HG02840 (cell line): ENCODE results near the gene ZNHIT3.

ENCODE experiments used
- ATAC-seq: cut with Tn5 transposase; IDR thresholded peaks from one replicate; pipeline ENCODE4 v1.9.1; 2021; ENCODE audit warnings: mild to moderate bottlenecking, moderate library complexity, moderate number of reproducible peaks; ENCODE audit not compliant: unreplicated experiment, low FRiP score

The ZNHIT3 gene

DNA sequence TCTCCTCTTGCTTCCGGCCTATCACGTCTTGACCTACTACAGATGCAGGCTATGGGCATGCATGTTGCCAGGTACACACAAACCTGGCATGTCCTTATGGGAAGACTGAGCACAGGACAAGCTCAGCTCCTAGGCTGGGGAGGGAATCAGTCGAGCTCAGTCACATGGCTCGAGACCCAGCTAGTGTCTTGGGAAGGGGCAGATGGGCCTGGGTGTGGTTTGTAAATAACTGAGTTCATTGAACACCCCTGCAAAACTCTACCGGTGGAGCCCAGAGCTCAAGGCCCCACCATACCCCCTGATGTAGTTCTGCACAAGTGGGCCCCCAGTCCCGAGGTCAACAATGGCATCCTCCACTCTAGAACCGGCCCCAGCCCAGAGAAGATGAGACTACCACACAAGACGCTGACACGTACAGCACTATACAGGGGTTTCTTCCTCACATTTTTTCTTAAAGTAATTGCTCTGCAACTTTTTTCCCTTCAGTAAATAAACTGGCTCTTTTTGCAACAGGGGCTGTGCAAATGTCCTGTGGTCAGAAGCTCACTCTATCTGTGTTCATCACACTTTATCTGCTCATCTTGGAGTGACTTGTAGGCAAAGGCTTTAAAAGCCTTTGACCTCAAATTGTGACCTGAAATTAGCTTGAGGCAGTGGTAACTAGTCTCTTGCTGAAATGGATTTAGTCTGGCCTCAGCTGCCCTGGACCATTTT, 22.9 kb downstream of the ZNHIT3 start:
- no peak for ATAC-seq

DNA sequence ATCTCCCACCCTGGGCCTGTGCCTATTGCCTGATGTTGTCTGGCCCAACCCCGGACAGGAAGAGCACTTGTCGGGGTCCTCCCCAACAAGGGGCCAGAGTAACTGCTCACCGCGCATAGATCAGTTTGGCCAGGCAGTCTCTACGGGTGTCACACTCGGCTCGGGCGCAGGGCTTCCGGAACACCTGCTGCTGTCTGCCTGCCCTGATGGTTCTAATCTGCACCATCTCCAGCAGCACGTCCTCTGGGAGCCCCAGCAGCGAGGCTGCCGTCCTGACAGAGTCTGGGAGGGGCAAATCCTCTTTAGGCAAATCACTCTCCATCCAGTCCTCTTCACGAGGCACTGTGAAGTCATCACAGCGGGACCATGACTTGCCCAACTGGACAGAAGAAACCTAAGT, 24.2 kb downstream of the ZNHIT3 start:
- no peak for ATAC-seq

DNA sequence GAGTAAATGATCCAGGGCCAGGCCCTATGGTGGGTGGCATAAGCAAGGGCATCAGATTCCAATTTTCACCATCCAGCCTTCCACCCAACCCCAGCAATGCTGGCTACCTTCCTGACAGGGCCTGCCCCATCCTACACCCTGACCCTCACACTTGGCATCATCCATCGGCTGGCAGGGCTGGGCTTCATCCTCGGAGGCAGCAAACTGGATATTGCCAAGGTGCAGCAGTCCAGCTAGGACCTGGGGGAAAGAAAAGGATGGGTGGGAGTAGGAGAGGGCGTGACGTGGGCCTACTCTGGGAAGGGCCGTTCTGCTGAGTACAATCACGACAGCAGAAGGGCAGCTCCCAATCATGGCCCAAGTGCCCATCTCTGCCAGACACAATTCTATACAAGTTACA, 24.7 kb downstream of the ZNHIT3 start:
- no peak for ATAC-seq

DNA sequence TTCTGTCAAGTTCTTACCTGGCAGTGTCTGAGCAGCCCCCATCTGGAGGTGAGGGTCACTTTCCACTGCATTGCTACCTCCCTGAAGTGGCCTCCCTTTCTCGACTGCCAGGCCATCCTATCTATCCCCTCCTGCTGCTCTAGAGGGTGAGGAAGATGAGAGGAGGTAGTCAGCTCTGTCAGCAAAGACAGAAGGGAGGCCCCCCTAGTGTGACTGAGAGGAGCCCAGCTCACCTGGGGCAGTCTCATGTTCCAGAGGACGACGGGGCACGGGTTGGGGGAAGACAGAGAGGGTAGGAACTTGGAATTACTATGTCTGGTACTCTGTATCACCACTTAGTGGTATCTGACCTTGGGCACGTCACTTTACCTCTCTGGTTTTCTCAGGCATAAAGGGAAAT, 26.2 kb downstream of the ZNHIT3 start:
- no peak for ATAC-seq

DNA sequence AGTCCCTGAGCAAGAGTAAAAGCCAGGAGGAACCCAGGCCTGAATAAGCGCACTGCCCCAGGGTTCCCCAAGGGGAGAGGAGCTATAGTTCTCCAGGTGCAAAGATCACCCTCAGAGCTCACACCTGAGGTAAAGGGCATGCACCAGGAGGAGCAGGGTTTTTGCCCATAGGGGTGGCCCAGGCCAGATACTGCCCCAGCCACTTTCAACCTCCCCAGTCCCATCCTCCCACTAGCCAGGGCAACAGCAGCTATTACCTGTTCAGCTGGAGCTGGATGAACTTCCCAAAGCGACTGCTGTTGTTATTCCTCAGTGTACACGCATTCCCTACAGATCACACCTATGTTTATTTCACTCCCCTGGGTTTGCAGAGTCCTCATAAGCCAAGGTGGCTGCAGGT, 28.4 kb downstream of the ZNHIT3 start:
- no peak for ATAC-seq

DNA sequence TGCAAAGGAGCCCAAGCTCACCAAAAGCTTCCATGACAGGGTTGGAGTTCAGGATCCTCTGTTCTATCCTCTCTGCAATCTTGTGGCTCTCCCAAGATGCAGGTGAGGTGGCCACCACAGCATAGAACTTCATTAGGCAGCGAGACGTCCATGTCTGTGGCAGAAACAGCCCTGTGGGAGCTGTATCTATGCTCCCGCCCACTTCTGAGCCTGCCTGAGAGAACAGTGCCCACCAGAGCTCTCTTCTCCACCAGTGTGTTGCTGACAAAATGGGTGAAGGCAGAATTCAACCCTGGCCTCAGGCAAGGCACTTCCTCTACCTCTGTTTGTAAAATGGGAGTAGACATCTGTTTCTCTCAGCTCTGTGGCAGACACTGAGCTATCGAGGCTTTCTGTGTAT, 29.4 kb downstream of the ZNHIT3 start:
- no peak for ATAC-seq

DNA sequence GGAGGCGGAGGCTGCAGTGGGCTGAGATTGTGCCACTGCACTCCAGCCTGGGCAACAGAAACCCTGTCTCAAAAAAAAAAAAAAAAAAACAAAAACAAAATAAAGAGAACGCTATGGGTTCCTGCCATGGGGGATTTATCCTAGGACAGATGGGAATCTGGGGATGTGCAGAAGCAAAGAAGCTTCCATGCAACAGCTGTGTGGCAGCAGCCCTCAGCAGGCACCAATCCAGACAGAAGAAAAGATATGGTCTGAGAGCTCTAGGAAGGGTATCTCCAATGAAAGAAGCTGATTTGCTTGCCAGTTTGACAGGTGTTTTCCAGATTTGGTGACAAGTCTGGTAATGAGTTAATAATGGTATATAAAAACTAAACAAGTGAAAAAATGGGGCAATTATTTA, 36.6 kb downstream of the ZNHIT3 start:
- no peak for ATAC-seq

DNA sequence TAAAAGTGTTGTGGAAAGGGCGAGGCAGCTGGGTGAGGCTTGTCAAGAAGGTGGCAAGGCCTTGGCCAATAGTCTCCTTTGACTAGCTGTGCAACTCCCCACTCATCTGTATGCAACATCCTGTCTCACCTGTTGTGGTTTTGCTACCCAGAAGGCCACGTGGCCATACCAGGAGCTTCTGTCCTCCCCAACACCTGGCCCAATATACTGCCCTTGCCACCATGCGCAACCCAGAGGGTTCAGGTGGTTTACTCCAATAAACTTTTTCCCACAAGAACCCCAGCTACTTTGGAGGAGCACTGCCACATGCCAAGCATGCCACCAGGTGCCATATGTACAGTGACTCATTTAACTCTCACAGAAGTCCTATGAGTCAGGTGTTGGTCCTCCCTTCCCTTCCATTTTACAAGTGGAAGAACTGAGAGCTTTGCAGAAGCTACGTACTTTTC, 38.0 kb downstream of the ZNHIT3 start:
- ATAC-seq, result no peak

DNA sequence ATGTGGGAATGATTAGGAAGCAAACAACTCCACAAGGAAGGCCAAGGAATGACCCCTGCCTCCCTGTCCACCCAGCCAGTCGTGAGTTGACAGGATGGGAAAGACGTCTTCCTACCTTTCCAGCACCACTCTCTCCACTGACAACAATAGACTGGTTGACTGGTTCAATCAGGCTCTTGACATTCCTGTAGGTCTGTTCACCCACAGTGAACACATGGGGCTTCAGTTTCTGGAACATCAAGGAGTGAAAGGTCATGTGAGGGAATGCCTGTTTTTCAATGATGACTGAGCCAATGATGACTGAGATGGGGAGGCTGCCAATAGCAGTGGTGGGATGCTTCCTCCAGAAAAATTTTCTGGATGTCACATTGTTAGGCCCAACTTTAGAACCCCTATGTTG, 38.6 kb downstream of the ZNHIT3 start:
- no peak for ATAC-seq

DNA sequence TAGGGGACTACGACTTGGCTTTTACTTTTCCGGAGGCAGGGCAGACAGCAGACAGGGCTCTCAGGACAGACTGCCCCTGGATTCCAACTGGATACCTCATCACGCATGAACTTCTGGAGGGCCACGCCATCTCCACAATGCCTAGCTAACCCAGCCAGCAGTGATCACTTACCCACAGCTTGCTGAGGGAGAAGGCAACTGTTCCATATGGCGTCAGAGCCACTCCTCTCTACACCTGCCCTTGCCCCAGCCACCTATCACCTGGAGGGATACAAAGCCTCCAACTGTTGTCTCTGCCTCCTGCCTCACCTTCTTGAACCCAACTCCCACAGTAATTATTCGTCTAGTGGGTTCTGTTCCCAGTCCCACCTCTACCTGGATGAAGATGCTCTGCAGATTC, 39.4 kb downstream of the ZNHIT3 start:
- no peak for ATAC-seq

DNA sequence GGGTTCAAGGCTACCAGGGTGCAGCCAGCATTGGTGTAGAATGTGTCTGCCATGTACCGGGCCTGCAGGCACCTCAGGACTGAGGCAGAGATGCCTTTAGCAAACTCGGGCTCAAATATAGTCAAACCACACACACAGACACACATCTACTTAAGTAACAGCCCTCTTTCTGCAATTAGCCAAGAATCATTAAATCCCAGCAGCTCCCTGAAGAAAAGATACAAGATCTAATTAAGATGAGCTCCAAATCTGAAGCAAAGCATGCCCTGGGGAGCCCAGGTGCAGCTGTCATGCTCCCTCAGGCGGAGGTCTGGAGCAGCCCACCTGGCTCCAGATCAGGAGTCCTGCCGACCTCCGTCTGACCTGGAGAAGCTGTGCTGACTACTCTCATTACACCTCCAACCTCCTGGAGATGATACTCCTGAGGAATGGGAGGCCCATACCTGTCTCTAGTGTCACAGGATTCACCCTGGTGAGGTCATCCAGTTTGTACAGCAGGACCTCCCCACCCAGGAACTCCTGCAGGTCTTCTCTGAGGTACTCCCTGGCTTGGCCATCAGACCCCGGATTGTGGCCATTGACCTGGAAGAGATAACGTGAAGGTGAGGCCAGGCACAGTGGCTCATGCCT, 41.3 kb downstream of the ZNHIT3 start:
- ATAC-seq, result no peak

DNA sequence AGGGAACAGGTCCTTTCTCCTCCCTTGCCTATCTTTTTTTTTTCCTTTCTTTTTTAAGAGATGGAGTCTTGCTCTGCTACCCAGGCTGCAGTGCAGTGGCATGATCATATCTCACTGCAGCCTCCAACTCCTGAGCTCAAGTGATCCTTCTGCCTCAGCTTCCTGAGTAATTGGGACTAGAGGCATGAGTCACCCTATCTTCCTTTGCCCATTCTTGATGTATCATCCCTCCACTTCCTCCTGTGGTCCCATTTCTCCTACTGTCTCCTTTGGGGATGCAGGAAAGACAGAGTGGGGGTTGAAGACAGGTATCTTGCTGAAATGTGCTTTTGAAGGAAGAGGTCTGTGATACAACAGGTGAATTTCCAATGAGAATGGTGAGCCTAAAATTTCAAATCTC, 42.6 kb downstream of the ZNHIT3 start:
- ATAC-seq, result no peak

DNA sequence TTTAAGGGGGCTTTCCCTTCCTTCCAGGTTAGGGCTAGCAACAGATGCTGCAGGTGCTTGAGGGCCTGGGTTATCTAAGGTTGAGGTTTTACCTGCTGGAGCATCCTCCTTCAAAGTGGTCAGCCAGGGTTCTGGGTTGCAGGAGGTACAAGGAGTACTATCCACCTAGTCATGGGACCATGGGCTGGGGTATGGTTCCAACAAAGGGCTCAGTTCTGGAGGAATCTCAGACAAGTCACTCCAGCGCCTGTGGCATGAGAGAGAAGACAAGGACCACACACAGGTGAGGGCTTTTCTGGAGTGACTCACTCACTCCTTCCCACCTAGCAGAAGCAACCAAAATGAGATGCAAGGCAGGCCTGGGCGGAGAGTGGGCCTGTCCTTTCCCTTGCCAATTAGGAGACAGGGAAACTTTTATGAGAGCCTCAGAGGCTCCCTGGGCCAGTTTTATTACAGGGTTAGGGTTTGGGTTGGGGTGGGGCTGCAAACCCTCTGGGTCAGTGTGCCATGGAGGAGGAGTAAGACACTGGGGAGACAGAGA, 46.0 kb downstream of the ZNHIT3 start:
- no peak for ATAC-seq

DNA sequence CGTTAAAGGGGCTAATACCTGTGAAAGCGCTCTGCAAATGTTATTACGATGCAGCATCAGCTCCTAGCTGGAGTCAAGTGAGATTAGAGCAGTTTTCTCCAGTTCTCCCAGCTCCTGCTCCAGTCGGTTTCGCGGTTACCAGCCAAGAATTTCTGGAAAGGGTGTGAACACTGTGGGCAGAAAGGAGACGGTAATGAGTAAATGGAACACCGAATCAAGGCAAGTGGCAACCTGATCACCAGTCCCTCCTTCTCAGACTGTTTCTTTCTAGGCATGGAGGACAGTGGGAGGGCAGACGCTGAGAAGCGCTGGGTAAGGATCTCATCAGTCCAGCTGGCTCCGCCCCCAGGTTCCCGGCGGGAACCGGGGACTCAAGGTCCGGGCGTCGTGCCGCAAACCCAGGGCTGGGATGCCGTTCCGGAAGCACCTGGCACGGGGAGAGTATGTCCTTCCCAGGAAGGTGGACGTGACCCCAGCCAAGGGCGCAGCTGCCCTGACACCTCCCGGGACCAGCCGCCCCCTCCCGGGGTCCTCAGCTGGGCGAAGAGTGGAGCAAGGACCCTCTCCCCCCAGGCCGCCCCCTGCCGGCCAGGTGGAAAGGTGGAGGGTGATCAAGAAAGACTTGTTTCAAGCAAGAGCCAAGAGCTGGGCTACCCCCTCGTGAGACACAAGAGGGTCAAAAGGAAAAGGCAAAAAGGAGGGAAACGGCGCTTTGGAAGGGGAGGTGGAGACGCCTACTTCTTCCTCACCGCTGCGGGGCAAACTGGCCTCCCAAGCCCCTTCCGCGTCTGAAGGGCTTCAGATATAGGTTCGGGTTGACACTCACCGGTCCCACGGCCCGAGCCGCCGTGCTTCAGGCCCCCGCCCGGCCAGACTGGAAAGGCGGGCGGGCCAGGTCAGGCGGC, 47.7 kb downstream of the ZNHIT3 start:
- no peak for ATAC-seq

DNA sequence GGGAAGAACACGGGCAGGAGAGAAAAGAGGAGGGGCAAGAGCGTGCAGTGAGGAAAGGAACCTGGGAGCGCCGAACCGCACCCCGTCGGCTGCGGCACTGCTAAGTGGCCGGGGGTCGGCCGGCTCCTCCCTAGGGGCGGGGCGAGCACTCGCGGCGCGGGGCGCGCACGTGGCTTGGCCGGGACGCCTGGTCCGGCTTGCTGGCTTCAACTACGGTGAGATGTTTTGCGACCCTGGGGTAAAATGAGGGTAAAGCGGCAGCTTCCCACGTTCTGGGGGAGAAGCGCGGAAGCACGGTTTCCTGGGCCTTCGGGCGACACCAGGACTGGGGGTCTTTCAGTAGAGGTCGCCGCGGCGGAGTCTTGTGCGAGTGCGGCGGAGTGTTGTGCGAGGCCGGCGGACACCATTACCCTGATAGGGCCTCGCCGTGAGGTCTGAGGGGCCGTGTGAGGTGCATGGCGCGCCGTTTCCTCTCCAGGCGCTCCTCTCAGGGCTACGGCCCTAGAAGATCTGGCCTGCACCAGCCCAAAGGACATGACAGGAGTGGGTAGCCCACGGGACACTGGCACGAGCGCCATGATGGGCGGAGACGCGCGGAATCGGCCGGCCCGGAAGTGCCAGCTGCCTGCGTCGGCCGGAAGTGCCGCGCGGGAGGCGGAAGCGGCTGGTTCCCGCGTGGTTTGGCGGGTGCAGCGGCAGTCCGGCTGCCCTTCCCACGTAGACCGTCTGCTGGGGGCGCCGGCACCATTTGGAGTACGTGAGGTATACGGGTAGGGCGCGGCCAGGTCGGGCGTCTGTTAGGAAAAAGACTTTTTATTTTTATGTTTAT, 48.6 kb downstream of the ZNHIT3 start, which contains the start of the genes MYO19 and PIGW:
Gene MYO19, minus strand, starts transcription at position 29 of the 829 bp plus-strand sequence. CDS start 2,330 bp downstream, outside the sequence.
Gene PIGW, plus strand, starts transcription at position 148 of the 829 bp plus-strand sequence. CDS start 2,115 bp downstream, outside the sequence.
- ATAC-seq, result peak; percentile 74

DNA sequence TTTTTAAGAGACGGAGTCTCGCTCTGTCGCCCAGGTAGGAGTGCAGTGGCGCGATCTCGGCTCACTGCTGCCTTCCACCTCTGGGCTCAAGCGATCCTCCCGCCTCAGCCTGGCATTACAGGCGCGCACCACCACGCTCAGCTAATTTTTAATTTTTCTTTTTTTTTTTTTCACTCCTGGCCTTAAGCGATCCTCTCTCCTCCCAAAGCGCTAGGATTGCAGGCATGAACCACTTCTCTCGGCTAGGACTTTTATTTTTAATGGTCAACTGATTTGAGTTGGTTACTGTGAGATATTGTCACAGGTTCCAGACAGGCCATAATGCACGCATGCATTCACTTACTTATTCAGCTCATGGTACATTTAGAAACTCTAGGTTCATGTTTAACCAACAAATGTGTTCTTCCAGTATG, 49.2 kb downstream of the ZNHIT3 start:
- peak; percentile 18 for ATAC-seq

DNA sequence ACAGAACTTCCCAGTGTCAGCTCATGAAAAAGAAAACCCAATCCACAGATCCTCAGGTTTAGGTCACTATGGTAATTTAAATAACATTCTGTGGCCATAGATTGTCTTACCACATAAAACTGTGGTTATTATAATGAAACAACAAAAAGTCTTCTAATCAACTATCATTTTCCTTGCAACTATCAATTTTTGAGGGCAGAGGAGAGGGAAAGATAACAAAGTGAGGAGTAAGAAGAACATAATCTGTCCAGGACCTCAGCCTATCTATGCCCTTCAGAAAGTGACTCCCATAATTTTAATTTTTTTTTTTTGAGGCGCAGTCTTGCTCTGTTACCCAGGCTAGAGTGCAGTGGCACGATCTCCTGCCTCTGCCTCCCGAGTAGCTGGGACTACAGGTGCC, 54.2 kb downstream of the ZNHIT3 start:
- no peak for ATAC-seq

DNA sequence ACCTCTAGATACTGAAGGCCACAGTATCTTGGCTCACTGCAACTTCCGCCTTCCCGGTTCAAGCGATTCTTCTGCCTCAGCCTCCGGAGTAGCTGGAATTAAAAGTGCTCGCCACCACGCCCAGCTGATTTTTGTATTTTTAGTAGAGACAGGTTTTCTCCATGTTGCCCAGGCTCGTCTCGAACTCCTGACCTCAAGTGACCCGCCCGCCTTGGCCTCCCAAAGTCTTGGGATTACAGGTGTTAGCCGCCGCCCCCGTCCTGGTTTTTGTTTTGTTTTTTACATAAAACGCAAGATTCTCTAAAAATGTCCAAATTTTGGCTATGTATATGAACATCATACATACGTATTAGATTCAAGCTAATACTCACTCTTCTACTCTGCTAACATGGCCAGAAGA, 56.3 kb downstream of the ZNHIT3 start:
- no peak for ATAC-seq

DNA sequence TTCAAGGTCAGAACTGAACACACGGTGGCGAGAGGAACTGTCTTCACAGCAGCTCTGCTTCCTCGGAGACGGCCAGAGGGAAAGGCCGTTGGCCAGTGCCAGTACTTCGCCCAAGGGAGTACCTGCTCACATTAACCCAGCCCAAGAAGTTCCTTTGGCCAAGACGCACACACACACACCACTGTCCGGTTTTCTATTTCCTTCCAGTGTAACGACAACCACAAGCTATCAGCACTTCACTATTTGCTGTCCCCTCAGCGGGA, 57.5 kb downstream of the ZNHIT3 start:
- ATAC-seq, result no peak
